Left lung (tissue), 10 donors: ENCODE results near the gene LAMB4. TPM values are rescaled to one million over a fixed set of nuclear protein-coding genes. Genes with fewer than 3 reads are reported as not detected.

Experiments
- ATAC-seq: fragments of 200-7000 bp; cut with Tn5 transposase; one replicate; pipeline ENCODE4 v1.9.1; 2020; ENCODE audit warnings: moderate library complexity
- DNase-seq, 4 donors: peaks; one replicate each; pipeline ENCODE4 v3.0.0-alpha.2; 2013 to 2020
- H3K27ac ChIP-seq, 2 donors: fragments of 200-600 bp; sonication (generic) in 1 of 2; one replicate each; pipeline versions ENCODE4 v1.5.0 to v1.8.0; 2020 to 2021
- H3K27me3 ChIP-seq, 2 donors: fragments of 200-600 bp; sonication (generic) in 1 of 2; one replicate each; pipeline versions ENCODE4 v1.5.0 to v1.8.0; 2020 to 2021
- H3K36me3 ChIP-seq, 2 donors: fragments of 200-600 bp; sonication (generic) in 1 of 2; one replicate each; pipeline versions ENCODE4 v1.5.0 to v1.8.0; 2020 to 2021
- H3K4me1 ChIP-seq, 2 donors: fragments of 200-600 bp; one replicate each; pipeline ENCODE4 v1.8.0; 2021
- H3K4me3 ChIP-seq, 2 donors: fragments of 200-600 bp; sonication (generic) in 1 of 2; one replicate each; pipeline versions ENCODE4 v1.5.0 to v1.8.0; 2020 to 2021; ENCODE audit warnings: mild to moderate bottlenecking in 1 of 2
- H3K9me3 ChIP-seq, 2 donors: fragments of 200-600 bp; sonication (generic) in 1 of 2; one replicate each; pipeline versions ENCODE4 v1.5.0 to v1.8.0; 2020 to 2021
- CTCF ChIP-seq, 2 donors: fragments of 200-600 bp; sonication (generic) in 1 of 2; IDR thresholded peaks; one replicate each; pipeline versions ENCODE4 v1.5.0 to v1.8.0; 2021; ENCODE audit warnings: antibody characterized with exemption in 2 of 2
- intact Hi-C, 2 donors: fragments of 100-400 bp; cut with DNase I; formaldehyde crosslinking; loops; one replicate each; pipeline versions ENCODE4 v1.11.2 to v1.14.2; 2022
- polyA plus RNA-seq, 6 donors: library from polyadenylated mRNA; unstranded; fragments of 120-200 nt; gene quantifications; one replicate each; pipeline ENCODE4 v1.2.1, GENCODE V29; 2013; ENCODE audit not compliant: insufficient read length in 6 of 6
- total RNA-seq, 2 donors: library from RNA; stranded (reverse); fragmentation: NEBNext Ultra II Directional; extraction: Animal tissue kit (Norgen Biotek cat#: 25700); gene quantifications; one replicate each; pipeline ENCODE4 v1.2.1, GENCODE V29; 2021
- donor health status: DM: no; HTN: yes; CAD: no.
- donor health status: DM: no; HTN: no; CAD: no.

LAMB4 gene
- total and polyA plus RNA-seq, 8 donors = 0.10 to 0.37 (median 0.29) TPM; not detected in 1

- Histone ChIP-seq H3K27me3 (peaks cover 6 to 15% of the 10 kb centered on the region in 2 donors), H3K9me3 (no peaks in the 10 kb centered on the region), H3K4me3 (no peak overlapping the region), H3K4me1 (peaks cover 4 to 22% of the 10 kb centered on the region in 2 donors), H3K27ac (peak overlapping the region in 1 of 2 donors; percentile 33), H3K36me3 (peaks cover 0 to 17% of the 10 kb centered on the region in 2 donors)
- intact Hi-C loops = no loop called here
- ATAC-seq (no peak), DNase-seq (no peak)
- TF ChIP-seq CTCF (IDR thresholded peaks at IDR 0.05) = no peak
Observed at GRCh38 chr7:107996072-107996882, 133.9 kb downstream of the LAMB4 start.

GRCh38 chr7:107995184-107996071, 134.7 kb downstream of the LAMB4 start:
- intact Hi-C loops = no loop called here
- Histone ChIP-seq H3K36me3 (peaks cover 0 to 17% of the 10 kb centered on the region in 2 donors), H3K4me1 (peaks cover 0 to 22% of the 10 kb centered on the region in 2 donors), H3K27ac (no peak overlapping the region), H3K9me3 (no peaks in the 10 kb centered on the region), H3K4me3 (no peak overlapping the region), H3K27me3 (peaks cover 0 to 6% of the 10 kb centered on the region in 2 donors)
- ATAC-seq (peak; percentile 54), DNase-seq (no peak)
- TF ChIP-seq CTCF (IDR thresholded peaks at IDR 0.05) = no peak

GRCh38 chr7:107994421-107995030, 135.6 kb downstream of the LAMB4 start:
- DNase-seq (no peak), ATAC-seq (no peak)
- Histone ChIP-seq H3K4me1 (peaks cover 0 to 22% of the 10 kb centered on the region in 2 donors), H3K4me3 (no peak overlapping the region), H3K9me3 (no peaks in the 10 kb centered on the region), H3K27me3 (peaks cover 0 to 3% of the 10 kb centered on the region in 2 donors), H3K27ac (no peak overlapping the region), H3K36me3 (peaks cover 0 to 21% of the 10 kb centered on the region in 2 donors)
- TF ChIP-seq CTCF (IDR thresholded peaks at IDR 0.05) = no peak
- intact Hi-C loops = no loop called here

GRCh38 chr7:107993891-107994291, 136.3 kb downstream of the LAMB4 start:
- Histone ChIP-seq H3K27me3 (peaks cover 0 to 3% of the 10 kb centered on the region in 2 donors), H3K4me1 (peaks cover 0 to 22% of the 10 kb centered on the region in 2 donors), H3K36me3 (peaks cover 0 to 21% of the 10 kb centered on the region in 2 donors), H3K4me3 (no peak overlapping the region), H3K9me3 (no peaks in the 10 kb centered on the region), H3K27ac (no peak overlapping the region)
- no peak for TF ChIP-seq CTCF (IDR thresholded peaks at IDR 0.05)
- ATAC-seq (no peak), DNase-seq (no peak)
- intact Hi-C loops = no loop called here
